Loucy (cell line): ENCODE data around the gene UPF2.
"Not testable (repeated sequence)": the region's sequence is repeated elsewhere in the genome, so short reads cannot be mapped to it uniquely, and the experiment has no call there.

Experiments used
- H2AFZ ChIP-seq: fragments of 200-600 bp; sonication (generic); 2 replicates; pipeline ENCODE4 v1.6.0; 2016; ENCODE audit warnings: antibody characterized with exemption, mild to moderate bottlenecking, low read length, moderate library complexity
- H3F3A ChIP-seq: fragments of 200-600 bp; 2 replicates; pipeline ENCODE4 v1.6.0; 2016; ENCODE audit warnings: antibody characterized with exemption, low read depth, mild to moderate bottlenecking
- H3K27me3 ChIP-seq: fragments of 200-600 bp; sonication (generic); 2 replicates; pipeline ENCODE4 v1.6.1; 2014; ENCODE audit warnings: low read length, mild to moderate bottlenecking; ENCODE audit not compliant: insufficient read depth, poor library complexity, severe bottlenecking
- H3K36me3 ChIP-seq: fragments of 200-600 bp; sonication (generic); 2 replicates; pipeline ENCODE4 v1.6.1; 2016; ENCODE audit warnings: low read length; ENCODE audit not compliant: insufficient read depth
- H3K4me1 ChIP-seq: fragments of 200-600 bp; sonication (generic); 2 replicates; pipeline ENCODE4 v1.5.1; 2014; ENCODE audit warnings: low read length, mild to moderate bottlenecking; ENCODE audit not compliant: insufficient read depth, poor library complexity, severe bottlenecking
- H3K4me2 ChIP-seq: fragments of 200-600 bp; sonication (generic); 2 replicates; pipeline ENCODE4 v1.6.0; 2014; ENCODE audit warnings: antibody characterized with exemption, low read length, low read depth, mild to moderate bottlenecking; ENCODE audit not compliant: poor library complexity, severe bottlenecking
- H3K4me3 ChIP-seq: fragments of 200-600 bp; sonication (generic); 2 replicates; pipeline ENCODE4 v1.5.1; 2014; ENCODE audit warnings: low read length, mild to moderate bottlenecking, mixed read lengths; ENCODE audit not compliant: poor library complexity, severe bottlenecking
- H3K79me2 ChIP-seq: fragments of 200-600 bp; sonication (generic); 2 replicates; pipeline ENCODE4 v1.6.1; 2014; ENCODE audit warnings: low read length; ENCODE audit not compliant: insufficient read depth
- H3K9ac ChIP-seq: fragments of 200-600 bp; sonication (generic); 2 replicates; pipeline ENCODE4 v1.6.0; 2014; ENCODE audit warnings: mild to moderate bottlenecking, low read depth, low read length, moderate library complexity; ENCODE audit not compliant: poor library complexity, severe bottlenecking
- H3K9me2 ChIP-seq: fragments of 200-600 bp; sonication (generic); replicated peaks from 2 replicates; pipeline ENCODE4 v1.6.1; 2016; ENCODE audit warnings: low read depth, low read length, mixed read lengths
- H3K9me3 ChIP-seq: fragments of 200-600 bp; sonication (generic); 2 replicates; pipeline ENCODE4 v1.6.1; 2014; ENCODE audit warnings: mild to moderate bottlenecking, antibody characterized with exemption, low read length, low read depth; ENCODE audit not compliant: insufficient read depth
- H4K20me1 ChIP-seq: fragments of 200-600 bp; sonication (generic); 2 replicates; pipeline ENCODE4 v1.6.0; 2014; ENCODE audit warnings: antibody characterized with exemption, low read length, mild to moderate bottlenecking; ENCODE audit not compliant: insufficient read depth, poor library complexity, severe bottlenecking
- CTCF ChIP-seq: fragments of 200-600 bp; sonication (generic); conservative IDR thresholded peaks from 2 replicates; pipeline ENCODE4 v1.5.1; 2014; ENCODE audit warnings: mild to moderate bottlenecking, antibody characterized with exemption, low read length
- EZH2phosphoT487 ChIP-seq: fragments of 200-600 bp; IDR thresholded peaks from 2 replicates; pipeline ENCODE4 v1.6.1; 2018; ENCODE audit warnings: antibody characterized with exemption, mild to moderate bottlenecking, moderate library complexity, borderline replicate concordance

UPF2 gene

GRCh38 chr10:12073526-12073925 lies 30.9 kb upstream of the UPF2 start:
- Histone ChIP-seq H3K9me2 (no peaks in the 10 kb centered on the region), H3K79me2 (peaks cover 22% of the 10 kb centered on the region), H4K20me1 (peaks cover 2% of the 10 kb centered on the region), H3K4me2 (no peak overlapping the region), H3F3A (no peaks in the 10 kb centered on the region), H2AFZ (no peak overlapping the region), H3K4me1 (peaks cover 16% of the 10 kb centered on the region), H3K9me3 (no peaks in the 10 kb centered on the region), H3K4me3 (no peak overlapping the region), H3K27me3 (no peaks in the 10 kb centered on the region), H3K9ac (no peak overlapping the region), H3K36me3 (no peaks in the 10 kb centered on the region)
- TF ChIP-seq EZH2phosphoT487: no peak
- no peak for TF ChIP-seq CTCF

- not testable (repeated sequence) for H3K27me3 ChIP-seq, H3K9ac ChIP-seq, H3K36me3 ChIP-seq, H3K4me3 ChIP-seq, H4K20me1 ChIP-seq, H3K4me2 ChIP-seq, H2AFZ ChIP-seq, H3K9me2 ChIP-seq, H3F3A ChIP-seq, H3K9me3 ChIP-seq
- peaks cover 22% of the 10 kb centered on the region for H3K79me2 ChIP-seq
- H3K4me1 ChIP-seq: peaks cover 22% of the 10 kb centered on the region
Measured at GRCh38 chr10:12071441-12071840, 28.8 kb upstream of the UPF2 start.

GRCh38 chr10:12068449-12069269 lies 26.1 kb upstream of the UPF2 start, which contains the start of gene DHTKD1:
Gene DHTKD1, plus strand, starts transcription at chr10:12068954. Its CDS starts 80 bp downstream, at chr10:12069034.
- H3K79me2 ChIP-seq: peaks cover 22% of the 10 kb centered on the region
- H3K36me3 ChIP-seq: no peaks in the 10 kb centered on the region
- peak within 1 kb of the TSS; percentile 95 for H3K9ac ChIP-seq
- H3K9me3 ChIP-seq: no peaks in the 10 kb centered on the region
- TF ChIP-seq CTCF (no peak), EZH2phosphoT487 (no peak)
- H3F3A ChIP-seq: no peaks in the 10 kb centered on the region
- H2AFZ ChIP-seq: peak within 1 kb of the TSS; percentile 90
- H3K27me3 ChIP-seq: no peaks in the 10 kb centered on the region
- H4K20me1 ChIP-seq: peaks cover 2% of the 10 kb centered on the region
- peaks cover 22% of the 10 kb centered on the region for H3K4me1 ChIP-seq
- H3K9me2 ChIP-seq: no peaks in the 10 kb centered on the region
- H3K4me3 ChIP-seq: peak within 1 kb of the TSS; percentile 95
- peak within 1 kb of the TSS; percentile 69 for H3K4me2 ChIP-seq

- H3K9me3 ChIP-seq: no peaks in the 10 kb centered on the region
- H3K4me1 ChIP-seq: peaks cover 22% of the 10 kb centered on the region
- no peak overlapping the region for H3K4me3 ChIP-seq
- H3K79me2 ChIP-seq: peaks cover 22% of the 10 kb centered on the region
- H3K9ac ChIP-seq: no peak overlapping the region
- H3F3A ChIP-seq: no peaks in the 10 kb centered on the region
- H3K9me2 ChIP-seq: no peaks in the 10 kb centered on the region
- no peaks in the 10 kb centered on the region for H3K27me3 ChIP-seq
- H3K36me3 ChIP-seq: no peaks in the 10 kb centered on the region
- H2AFZ ChIP-seq: no peak overlapping the region
- H3K4me2 ChIP-seq: no peak overlapping the region
- no peak for TF ChIP-seq CTCF
- no peak for TF ChIP-seq EZH2phosphoT487
- peaks cover 2% of the 10 kb centered on the region for H4K20me1 ChIP-seq
Measured at GRCh38 chr10:12067336-12067735, 24.7 kb upstream of the UPF2 start.
